K562 (cell line): ENCODE data around the gene TTBK1. TPM values are rescaled to one million over a fixed set of nuclear protein-coding genes. Genes with fewer than 3 reads are reported as not detected.

Source experiments
- ETS1 ChIP-seq: conservative IDR thresholded peaks from 2 replicates; pipeline ENCODE4 v1.6.1; 2011; ENCODE audit warnings: low read depth, mild to moderate bottlenecking, low read length; ENCODE audit not compliant: control insufficient read depth
- FIP1L1 ChIP-seq: fragments of 200-400 bp; formaldehyde crosslinking; IDR thresholded peaks from 2 replicates; pipeline ENCODE4 v1.6.1; 2018; ENCODE audit warnings: mild to moderate bottlenecking, low read depth, low read length; ENCODE audit not compliant: poor library complexity, severe bottlenecking
- ILK ChIP-seq: fragments of 450-650 bp; IDR thresholded peaks from 2 replicates; pipeline ENCODE4 v1.6.1; 2016; ENCODE audit warnings: missing genetic modification characterization, low read depth, mild to moderate bottlenecking, missing compliant biosample characterization, moderate library complexity, borderline replicate concordance
- NFE2 ChIP-seq: IDR thresholded peaks from 2 replicates; pipeline ENCODE4 v1.6.1; 2014; ENCODE audit warnings: antibody characterized with exemption, low read depth
- PML ChIP-seq: IDR thresholded peaks from 2 replicates; pipeline ENCODE4 v1.6.1; 2012; ENCODE audit warnings: low read length, inconsistent platforms
- PTBP1 ChIP-seq: fragments of 200-400 bp; formaldehyde crosslinking; IDR thresholded peaks from 2 replicates; pipeline ENCODE4 v1.6.1; 2017; ENCODE audit warnings: low read depth, low read length
- SMAD1 ChIP-seq: fragments of 150-350 bp; IDR thresholded peaks from 2 replicates; pipeline ENCODE4 v1.6.1; 2014; ENCODE audit warnings: low read length, low read depth; ENCODE audit not compliant: partially characterized antibody
- SMAD4 ChIP-seq: fragments of 250-450 bp; sonication (Bioruptor Pico); conservative IDR thresholded peaks from 2 replicates; pipeline ENCODE4 v1.8.0; 2021; ENCODE audit warnings: inconsistent platforms, mild to moderate bottlenecking, moderate library complexity
- SMARCA5 ChIP-seq: fragments of 450-650 bp; IDR thresholded peaks from 2 replicates; pipeline ENCODE4 v1.6.1; 2016
- TFE3 ChIP-seq: fragments of 450-650 bp; formaldehyde crosslinking; IDR thresholded peaks from 2 replicates; pipeline ENCODE4 v1.4.0; 2020; ENCODE audit warnings: mild to moderate bottlenecking, mixed read lengths
- THRB ChIP-seq: fragments of 450-650 bp; formaldehyde crosslinking; conservative IDR thresholded peaks from 2 replicates; pipeline ENCODE4 v1.4.0; 2022; ENCODE audit warnings: mild to moderate bottlenecking, missing genetic modification characterization
- TOE1 ChIP-seq, 2 experiments: fragments of 450-650 bp in 1 of 2; sonication (generic) in 1 of 2; formaldehyde crosslinking in 1 of 2; IDR thresholded peaks; 2 replicates each; pipeline versions ENCODE4 v1.7.1 to v1.8.0; 2016 to 2022; ENCODE audit warnings: borderline replicate concordance in 2 of 2, mild to moderate bottlenecking in 2 of 2, antibody characterized with exemption in 1 of 2, inconsistent platforms in 1 of 2, low read depth in 1 of 2, missing genetic modification reagents in 1 of 2, moderate library complexity in 1 of 2
- ZBTB34 ChIP-seq: fragments of 250-450 bp; sonication (Bioruptor Pico); IDR thresholded peaks from 2 replicates; pipeline ENCODE4 v1.8.0; 2021; ENCODE audit warnings: mild to moderate bottlenecking, moderate library complexity
- ZEB2 ChIP-seq: fragments of 450-650 bp; IDR thresholded peaks from 2 replicates; pipeline ENCODE4 v1.6.1; 2016
- ZHX1 ChIP-seq: fragments of 150-350 bp; conservative IDR thresholded peaks from 2 replicates; pipeline ENCODE4 v1.6.1; 2014; ENCODE audit warnings: low read length
- ZNF12 ChIP-seq: sonication (generic); formaldehyde crosslinking; IDR thresholded peaks from 2 replicates; pipeline ENCODE4 v1.4.0; 2020; ENCODE audit warnings: mild to moderate bottlenecking, missing genetic modification reagents
- ZNF507 ChIP-seq: conservative IDR thresholded peaks from 2 replicates; pipeline ENCODE4 v1.6.1; 2017; ENCODE audit warnings: missing genetic modification characterization, missing compliant biosample characterization
- ZNF586 ChIP-seq: fragments of 450-650 bp; formaldehyde crosslinking; conservative IDR thresholded peaks from 2 replicates; pipeline ENCODE4 v1.4.0; 2020; ENCODE audit warnings: mild to moderate bottlenecking, moderate library complexity
- ZNF696 ChIP-seq: fragments of 250-450 bp; sonication (Bioruptor Pico); conservative IDR thresholded peaks from 2 replicates; pipeline ENCODE4 v1.4.0; 2020; ENCODE audit warnings: mild to moderate bottlenecking, moderate library complexity
- ZNF785 ChIP-seq: fragments of 250-450 bp; sonication (Bioruptor Pico); IDR thresholded peaks from 2 replicates; pipeline ENCODE4 v1.4.0; 2020; ENCODE audit warnings: mild to moderate bottlenecking
- polyA plus RNA-seq, 8 experiments: library from polyadenylated mRNA; depleted of rRNA in 4 of 8; stranded (reverse) in 5 of 8; unstranded in 3 of 8; fragments of >200 nt; fragmentation: Nextera tagmentation in 2 of 8; fragmentation: Illumina TruSeq in 1 of 8; extraction: Ambion mirVana in 2 of 8; extraction: Trizol in 1 of 8; gene quantifications; 2 replicates each; pipeline versions ENCODE4 v1.2.1 to v1.2.3, GENCODE V29; 2011 to 2014; ENCODE audit warnings: inconsistent platforms in 1 of 8, missing spikeins in 1 of 8
- total RNA-seq, 7 experiments: library from RNA; depleted of rRNA in 6 of 7; stranded (reverse); fragments of >200 nt in 6 of 7; fragmentation: Illumina TruSeq in 2 of 7; extraction: Trizol in 2 of 7; gene quantifications; 2 replicates each; pipeline versions ENCODE4 v1.2.1 to v1.2.3, GENCODE V29; 2011 to 2021; ENCODE audit warnings: low replicate concordance in 1 of 7

TTBK1 gene
- total and polyA plus RNA-seq, 9 of the 15 experiments (the other 6 are each of a cell fraction or from before 2014, with no cell fraction given) = not detected

- TF ChIP-seq TFE3 (CRISPR knock-in tag) (no peak), SMAD4 (CRISPR knock-in tag) (no peak), SMAD1 (no peak), SMARCA5 (peak; percentile 94), PML (no peak), ZHX1 (no peak), ZBTB34 (CRISPR knock-in tag) (no peak), ZNF586 (CRISPR knock-in tag) (no peak), ETS1 (0 out of 2 replicates have a peak, but pooled peaks have one; percentile 45), ZNF12 (no peak), TOE1 (IDR thresholded peaks at IDR 0.05; ENCODE audit: borderline replicate concordance) (no peak), TOE1 (CRISPR knock-in tag; IDR thresholded peaks at IDR 0.05; ENCODE audit: borderline replicate concordance, low read depth) (no peak), NFE2 (no peak), FIP1L1 (no peak), THRB (CRISPR knock-in tag) (no peak), ZNF696 (CRISPR knock-in tag) (no peak), ZNF507 (tag) (no peak), ZEB2 (no peak), PTBP1 (peak; percentile 89; the same call in 1 of the 2 replicates), ZNF785 (CRISPR knock-in tag) (no peak), ILK (tag) (no peak)
Measured at GRCh38 chr6:43269273-43270007, 26.2 kb downstream of the TTBK1 start (continued).
